HG03039 (cell line): ENCODE measurements around the gene TSPAN2.
"Not testable (repeated sequence)": the region's sequence is repeated elsewhere in the genome, so short reads cannot be mapped to it uniquely, and the experiment has no call there.

Experiments
- ATAC-seq: cut with Tn5 transposase; IDR thresholded peaks from one replicate; pipeline ENCODE4 v1.9.1; 2021; ENCODE audit warnings: mild to moderate bottlenecking, moderate library complexity; ENCODE audit not compliant: unreplicated experiment

The TSPAN2 gene

DNA sequence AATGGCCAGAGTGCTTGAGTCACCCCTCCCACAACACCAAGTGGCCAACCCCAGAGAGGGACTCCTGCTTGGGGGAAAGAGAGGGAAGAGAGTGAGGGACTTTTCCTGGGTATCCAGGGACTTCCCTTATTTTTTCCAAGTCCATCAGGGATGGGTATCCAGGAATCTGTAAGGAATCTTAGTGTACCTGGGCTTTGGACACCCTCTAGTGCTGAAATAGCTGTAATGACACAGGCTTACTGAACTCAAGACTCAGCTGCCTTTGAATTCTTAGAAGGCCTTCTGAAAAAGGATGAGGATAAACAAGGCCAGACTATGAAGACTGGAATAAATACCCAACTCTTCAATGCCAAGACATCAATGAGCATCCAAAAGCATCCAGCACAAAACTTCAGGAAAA is 47.6 kb downstream of the TSPAN2 start:
- ATAC-seq: no peak

DNA sequence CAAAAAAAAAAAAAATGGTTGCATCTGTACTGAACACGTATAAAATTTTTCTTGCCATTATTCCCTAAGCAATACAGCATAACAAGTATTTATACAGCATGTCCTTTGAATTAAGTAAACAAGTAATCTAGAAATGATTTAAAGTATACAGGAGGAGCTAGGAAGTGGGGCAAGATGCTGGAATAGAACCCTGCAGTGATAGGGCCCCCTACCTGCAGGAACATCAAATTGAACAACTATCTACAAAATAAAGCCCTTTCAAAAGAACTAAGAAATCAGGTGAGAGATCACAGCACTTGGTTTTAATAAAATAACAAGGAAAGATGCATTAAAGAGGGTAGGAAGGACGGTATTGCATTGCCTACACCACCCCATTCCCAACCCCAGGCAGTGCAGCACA is 48.8 kb downstream of the TSPAN2 start:
- no peak for ATAC-seq

DNA sequence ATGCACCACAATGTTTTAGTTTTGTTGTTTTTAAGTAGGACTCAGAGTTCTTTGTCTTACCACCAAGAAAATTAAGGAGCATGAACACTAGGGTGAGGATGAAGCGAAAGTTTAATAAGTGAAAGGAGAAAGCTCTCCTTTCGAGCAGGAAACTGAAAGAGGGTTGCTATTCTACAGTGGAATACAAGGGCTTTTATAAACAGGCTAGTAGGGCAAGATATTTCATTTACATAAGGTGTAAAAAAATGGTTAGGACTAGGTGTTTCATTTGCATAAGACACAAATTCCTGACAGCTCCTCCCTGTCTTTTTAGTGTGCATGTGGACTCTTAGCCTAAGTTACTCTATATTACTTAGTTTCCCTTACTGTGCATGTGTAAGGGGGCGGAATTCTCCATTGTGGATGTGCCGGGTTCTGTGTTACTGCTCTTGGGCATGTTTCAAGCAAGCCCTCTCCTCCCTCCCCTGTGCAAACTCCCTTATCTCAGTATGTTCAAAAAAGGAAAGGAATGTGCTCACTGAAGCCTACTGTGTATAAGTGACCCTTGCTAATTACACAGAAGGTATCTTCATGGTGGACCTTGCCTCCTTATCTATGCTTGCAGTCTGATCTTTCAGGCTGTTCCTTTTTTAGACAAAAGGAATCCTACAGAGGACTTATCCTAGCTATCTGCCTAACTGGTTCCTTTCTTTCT is 52.3 kb downstream of the TSPAN2 start:
- no peak for ATAC-seq

DNA sequence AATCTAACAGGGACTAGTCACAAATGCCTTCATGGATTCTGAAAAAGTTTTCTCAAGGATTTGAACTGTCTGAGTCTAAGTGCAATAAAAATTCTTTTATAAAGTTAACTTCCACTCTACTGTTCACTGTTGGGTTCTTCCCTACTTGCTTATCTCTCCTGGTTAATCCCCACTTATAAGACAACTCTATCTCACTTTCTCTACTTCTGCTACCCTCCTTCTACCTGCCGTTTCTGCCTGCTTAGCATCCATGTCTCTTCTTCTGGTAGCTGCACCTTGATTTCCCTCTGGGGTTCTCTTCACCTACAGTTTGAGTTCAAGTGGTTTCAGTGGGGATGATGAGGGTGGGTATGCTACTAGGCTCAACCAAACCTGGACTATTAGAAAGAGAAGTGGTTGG is 53.7 kb downstream of the TSPAN2 start:
- ATAC-seq: no peak

DNA sequence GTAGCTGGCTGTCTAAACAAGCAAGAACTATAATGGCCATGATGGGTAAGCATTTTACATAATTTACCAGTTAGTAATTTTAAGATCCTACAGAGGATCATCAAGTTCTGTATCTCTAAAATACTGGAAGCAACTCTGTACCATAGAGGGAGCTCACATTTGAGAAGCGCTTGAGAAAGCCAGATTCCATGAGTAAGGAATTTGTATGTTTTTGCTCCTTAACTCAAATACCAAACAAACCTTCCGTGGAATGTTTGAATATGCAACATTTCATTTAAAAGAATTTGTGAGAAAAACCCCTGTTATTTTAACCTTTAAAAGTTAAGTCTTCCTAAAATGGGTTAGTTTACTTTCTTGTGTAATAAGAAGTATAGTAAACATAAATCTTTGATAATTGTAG is 57.7 kb downstream of the TSPAN2 start:
- no peak for ATAC-seq

DNA sequence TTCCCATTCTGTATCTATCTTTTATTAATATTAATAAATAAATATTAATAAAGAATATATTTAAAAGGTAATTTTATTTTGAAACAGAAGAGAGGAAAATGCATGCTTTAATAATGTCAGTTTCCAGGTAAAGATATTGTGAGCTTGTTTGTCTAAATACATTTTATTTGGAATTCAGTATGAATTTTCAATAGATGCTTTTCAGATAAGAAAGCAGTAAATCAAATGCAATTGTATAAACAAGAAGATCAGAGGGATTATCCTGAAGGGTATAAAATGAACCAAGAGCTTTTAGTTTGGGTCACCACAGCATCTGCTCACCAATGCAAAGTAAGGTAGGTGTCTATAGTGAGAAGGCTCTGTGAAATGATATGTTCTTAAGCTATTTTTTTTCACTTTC is 59.8 kb downstream of the TSPAN2 start, which contains the start of gene TSHB:
Gene TSHB (plus strand): TSS at position 301 of the 400 bp plus-strand sequence. CDS start 3,537 bp downstream, outside the sequence.
- no peak for ATAC-seq

DNA sequence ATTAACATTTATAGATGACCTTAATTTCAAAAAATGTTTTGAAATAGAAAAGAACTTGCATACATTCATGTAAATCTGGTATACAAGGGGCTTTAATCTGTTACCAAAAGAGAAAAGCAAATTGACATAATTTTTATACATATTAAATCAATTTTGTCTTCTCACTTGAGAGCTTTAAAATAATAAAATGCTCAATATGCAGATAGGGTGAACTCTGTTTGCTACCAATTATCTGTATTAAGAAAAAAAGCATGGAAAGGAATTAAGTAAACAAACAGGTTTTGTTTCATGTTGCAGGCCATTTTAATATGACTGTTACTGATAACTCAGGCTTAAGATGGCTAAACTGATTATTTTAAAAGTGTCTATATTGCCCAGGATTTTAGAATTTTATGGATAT is 65.7 kb downstream of the TSPAN2 start:
- no peak for ATAC-seq

DNA sequence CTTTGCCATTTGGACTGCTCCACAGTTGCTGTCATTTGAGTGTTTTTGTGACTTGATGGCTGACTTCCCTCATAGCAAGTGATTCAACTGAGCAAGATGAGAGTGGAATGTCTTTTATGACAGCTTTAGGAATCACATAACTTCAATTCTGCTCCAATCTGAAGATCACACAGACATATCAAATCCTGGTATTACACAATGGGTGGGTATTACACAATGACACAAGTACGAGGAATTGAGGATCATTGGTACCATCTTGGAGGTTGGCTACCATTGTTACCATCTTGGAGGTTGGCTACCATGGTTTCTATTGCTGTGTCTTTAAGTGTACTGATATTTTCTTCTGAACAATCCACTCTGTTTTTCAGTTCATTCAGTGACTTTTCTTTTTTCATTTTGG is 68.2 kb downstream of the TSPAN2 start:
- ATAC-seq: no peak

DNA sequence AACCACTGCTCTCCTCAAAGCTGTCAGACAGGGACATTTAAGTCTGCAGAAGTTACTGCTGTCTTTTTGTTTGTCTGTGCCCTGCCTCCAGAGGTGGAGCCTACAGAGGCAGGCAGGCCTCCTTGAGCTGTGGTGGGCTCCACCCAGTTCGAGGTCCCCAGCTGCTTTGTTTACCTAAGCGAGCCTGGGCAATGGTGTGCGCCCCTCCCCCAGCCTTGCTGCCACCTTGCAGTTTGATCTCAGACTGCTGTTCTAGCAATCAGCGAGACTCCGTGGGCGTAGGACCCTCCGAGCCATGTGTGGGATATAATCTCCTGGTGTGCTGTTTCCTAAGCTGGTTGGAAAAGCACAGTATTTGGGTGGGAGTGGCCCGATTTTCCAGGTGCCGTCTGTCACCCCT is 69.8 kb downstream of the TSPAN2 start:
- not testable (repeated sequence) for ATAC-seq

DNA sequence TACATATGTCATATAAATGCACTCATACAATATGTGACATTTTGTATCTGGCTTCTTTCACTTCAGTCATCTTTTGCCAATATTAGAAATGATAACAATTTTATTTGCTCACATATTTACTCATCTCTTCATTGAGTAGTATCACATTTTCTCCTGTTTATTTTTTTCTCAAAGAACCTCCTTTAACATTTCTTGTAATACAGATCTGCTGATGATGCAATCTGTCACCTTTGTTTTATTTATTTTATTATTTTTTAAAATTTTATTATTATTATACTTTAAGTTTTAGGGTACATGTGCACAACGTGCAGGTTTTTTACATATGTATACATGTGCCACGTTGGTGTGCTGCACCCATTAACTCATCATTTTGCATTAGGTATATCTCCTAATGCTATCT is 75.5 kb downstream of the TSPAN2 start:
- ATAC-seq: no peak

DNA sequence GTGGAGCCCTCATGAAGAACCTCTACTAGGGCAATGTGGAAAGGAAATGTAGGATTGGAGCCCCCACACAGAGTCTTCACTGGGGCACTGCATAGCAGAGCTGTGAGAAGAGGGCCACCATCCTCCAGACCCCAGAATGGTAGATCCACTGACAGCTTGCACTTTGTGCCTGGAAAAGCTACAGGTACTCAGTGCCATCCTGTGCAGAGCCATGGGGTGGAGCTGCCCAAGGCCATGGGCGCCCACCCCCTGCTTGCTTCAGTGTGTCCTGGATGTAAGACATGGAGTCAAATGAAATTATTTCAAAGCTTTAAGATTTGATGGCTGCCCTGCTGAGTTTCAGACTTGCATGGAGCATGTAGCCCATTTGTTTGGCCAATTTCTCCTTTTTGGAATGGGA is 76.9 kb downstream of the TSPAN2 start:
- no peak for ATAC-seq

DNA sequence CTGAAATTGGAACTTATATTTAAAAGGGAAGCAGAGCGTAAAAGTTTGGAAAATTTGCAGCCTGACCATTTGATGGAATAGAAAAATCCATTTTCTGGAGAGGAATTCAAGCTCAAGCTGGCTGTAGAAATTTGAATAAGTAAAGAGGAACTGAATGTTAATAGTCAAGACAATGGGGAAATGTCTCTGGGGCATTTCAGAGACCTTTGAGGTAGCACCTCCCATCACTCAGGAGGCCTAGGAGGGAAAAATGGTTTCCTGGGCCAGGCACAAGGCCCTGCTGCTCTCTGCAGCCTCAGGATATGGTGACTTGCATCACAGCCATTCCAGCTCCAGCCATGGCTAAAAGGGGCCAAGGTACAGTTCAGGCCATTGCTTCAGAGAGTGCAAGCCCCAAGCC is 77.3 kb downstream of the TSPAN2 start:
- no peak for ATAC-seq

DNA sequence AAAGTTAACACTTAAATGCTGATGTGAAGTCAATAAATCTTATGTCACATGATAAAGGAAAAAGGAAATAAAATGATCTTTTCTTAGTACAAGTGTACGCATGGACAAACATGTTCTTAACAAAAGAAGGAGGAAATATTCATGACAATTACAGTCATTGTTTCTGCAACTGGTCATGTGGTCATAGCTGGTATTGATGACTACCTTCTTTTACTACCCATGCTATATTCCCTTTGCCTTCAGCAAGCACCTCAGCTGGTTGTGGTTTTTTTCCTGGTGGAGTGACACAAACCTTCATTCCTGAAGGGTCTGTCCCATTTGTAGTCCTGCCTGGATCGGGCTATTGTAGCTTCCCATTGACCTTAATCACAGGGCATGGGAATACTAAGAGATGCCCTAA is 83.1 kb downstream of the TSPAN2 start:
- ATAC-seq: no peak
